Prostate gland (tissue), 2 donors: ENCODE data around the gene CEP85L.

Experiments used
- POLR2A ChIP-seq: fragments of 450-650 bp; IDR thresholded peaks from one replicate; pipeline ENCODE4 v1.6.1; 2016; ENCODE audit warnings: antibody characterized with exemption, mild to moderate bottlenecking
- POLR2AphosphoS5 ChIP-seq: sonication (generic); formaldehyde crosslinking; IDR thresholded peaks from one replicate; pipeline ENCODE4 v1.6.1; 2017; ENCODE audit warnings: antibody characterized with exemption
- TF ChIP-seq, protein P1 (sequence below), 4 experiments: fragments of 200-600 bp in 2 of 4; fragments of 450-650 bp in 2 of 4; sonication (generic) in 2 of 4; IDR thresholded peaks; 1 replicate in 3 of 4; 2 replicates in 1 of 4; pipeline ENCODE4 v1.5.1; 2016 to 2019; ENCODE audit warnings: antibody characterized with exemption in 4 of 4, mild to moderate bottlenecking in 2 of 4, moderate library complexity in 2 of 4

DNA sequence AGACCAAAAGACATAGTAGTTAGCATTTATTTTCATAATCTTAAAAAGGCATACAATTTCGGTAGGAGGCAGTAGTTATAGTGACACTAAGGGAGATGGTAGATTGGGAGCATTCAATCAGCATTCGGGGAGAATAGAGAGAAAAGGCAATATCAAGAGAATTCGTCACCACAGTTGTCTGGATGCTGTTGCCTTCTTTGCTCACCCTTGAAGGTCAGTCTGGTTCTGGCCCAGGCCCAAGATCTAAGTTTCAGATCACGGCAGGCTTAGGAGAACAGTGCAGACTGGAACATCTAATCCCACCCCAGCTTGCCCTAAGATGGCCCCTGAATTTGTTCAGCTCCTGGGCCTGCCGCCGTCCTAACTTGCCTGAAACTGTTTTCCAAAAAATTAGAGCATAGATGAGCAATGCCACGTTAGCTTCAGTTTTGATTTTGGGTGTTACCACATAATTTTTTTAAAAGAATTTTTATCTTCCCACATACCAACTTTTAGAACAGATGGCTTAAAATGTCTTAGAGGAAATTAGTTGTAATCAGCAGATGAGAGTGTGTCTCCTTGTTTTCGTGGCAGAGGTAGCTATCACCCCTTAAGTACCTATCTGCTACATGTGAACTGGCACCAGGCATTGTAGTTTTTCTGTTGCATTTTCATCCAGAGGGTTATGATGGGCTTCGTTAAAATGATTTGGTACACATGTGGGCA, 8.3 kb upstream of the CEP85L start:
- TF ChIP-seq, protein P1, sequence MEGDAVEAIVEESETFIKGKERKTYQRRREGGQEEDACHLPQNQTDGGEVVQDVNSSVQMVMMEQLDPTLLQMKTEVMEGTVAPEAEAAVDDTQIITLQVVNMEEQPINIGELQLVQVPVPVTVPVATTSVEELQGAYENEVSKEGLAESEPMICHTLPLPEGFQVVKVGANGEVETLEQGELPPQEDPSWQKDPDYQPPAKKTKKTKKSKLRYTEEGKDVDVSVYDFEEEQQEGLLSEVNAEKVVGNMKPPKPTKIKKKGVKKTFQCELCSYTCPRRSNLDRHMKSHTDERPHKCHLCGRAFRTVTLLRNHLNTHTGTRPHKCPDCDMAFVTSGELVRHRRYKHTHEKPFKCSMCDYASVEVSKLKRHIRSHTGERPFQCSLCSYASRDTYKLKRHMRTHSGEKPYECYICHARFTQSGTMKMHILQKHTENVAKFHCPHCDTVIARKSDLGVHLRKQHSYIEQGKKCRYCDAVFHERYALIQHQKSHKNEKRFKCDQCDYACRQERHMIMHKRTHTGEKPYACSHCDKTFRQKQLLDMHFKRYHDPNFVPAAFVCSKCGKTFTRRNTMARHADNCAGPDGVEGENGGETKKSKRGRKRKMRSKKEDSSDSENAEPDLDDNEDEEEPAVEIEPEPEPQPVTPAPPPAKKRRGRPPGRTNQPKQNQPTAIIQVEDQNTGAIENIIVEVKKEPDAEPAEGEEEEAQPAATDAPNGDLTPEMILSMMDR (IDR thresholded peaks at IDR 0.05): no peak
- TF ChIP-seq POLR2A: no peak
- TF ChIP-seq POLR2AphosphoS5: no peak
